ENCODE results near the gene TXNDC5. TPM values are rescaled to one million over a fixed set of nuclear protein-coding genes. Genes with fewer than 3 reads are reported as not detected.
"Not testable (repeated sequence)": the region's sequence is repeated elsewhere in the genome, so short reads cannot be mapped to it uniquely, and the experiment has no call there.

TXNDC5 gene
- total RNA-seq, 1 experiment from 2014 or later: 373 TPM

GRCh38 chr6:7897461-7898192 is 13.0 kb downstream of the TXNDC5 start:
- no peak for DNase-seq (ENCODE audit: low read depth)

- no peak for DNase-seq (ENCODE audit: low read depth)
These were observed 14.1 kb downstream of the TXNDC5 start for GRCh38 chr6:7896465-7896987.

GRCh38 chr6:7895125-7895423 is 15.5 kb downstream of the TXNDC5 start:
- DNase-seq (ENCODE audit: low read depth): no peak

GRCh38 chr6:7894262-7895124 is 16.1 kb downstream of the TXNDC5 start:
- DNase-seq (ENCODE audit: low read depth): no peak

GRCh38 chr6:7893342-7893741 is 17.2 kb downstream of the TXNDC5 start:
- DNase-seq (ENCODE audit: low read depth): no peak

GRCh38 chr6:7892367-7892766 is 18.2 kb downstream of the TXNDC5 start:
- DNase-seq (ENCODE audit: low read depth): not testable (repeated sequence)

GRCh38 chr6:7891078-7891872 is 19.3 kb downstream of the TXNDC5 start:
- DNase-seq (ENCODE audit: low read depth): no peak

- DNase-seq (ENCODE audit: low read depth): no peak
These were observed 21.8 kb downstream of the TXNDC5 start for GRCh38 chr6:7888587-7889357.

GRCh38 chr6:7887278-7887991 is 23.2 kb downstream of the TXNDC5 start:
- DNase-seq (ENCODE audit: low read depth): no peak

- DNase-seq (ENCODE audit: low read depth): no peak
These were observed 24.5 kb downstream of the TXNDC5 start for GRCh38 chr6:7886132-7886531.

- DNase-seq (ENCODE audit: low read depth): no peak
These were observed 27.2 kb downstream of the TXNDC5 start for GRCh38 chr6:7883381-7883780.

- no peak for DNase-seq (ENCODE audit: low read depth)
These were observed 27.9 kb downstream of the TXNDC5 start for GRCh38 chr6:7882505-7883257.

GRCh38 chr6:7881765-7882500 is 28.7 kb downstream of the TXNDC5 start:
- no peak for DNase-seq (ENCODE audit: low read depth)

GRCh38 chr6:7880718-7881107 is 29.9 kb downstream of the TXNDC5 start:
- DNase-seq (ENCODE audit: low read depth): no peak

GRCh38 chr6:7879980-7880717 is 30.4 kb downstream of the TXNDC5 start:
- no peak for DNase-seq (ENCODE audit: low read depth)

- no peak for DNase-seq (ENCODE audit: low read depth)
These were observed 31.0 kb downstream of the TXNDC5 start for GRCh38 chr6:7879579-7879978.

- DNase-seq (ENCODE audit: low read depth): no peak
These were observed 31.5 kb downstream of the TXNDC5 start for GRCh38 chr6:7879043-7879442.

GRCh38 chr6:7878401-7878964 is 32.1 kb downstream of the TXNDC5 start:
- DNase-seq (ENCODE audit: low read depth): no peak
